Neural cell (in vitro differentiated cells): ENCODE data around the gene CDH16. TPM values are rescaled to one million over a fixed set of nuclear protein-coding genes. Genes with fewer than 3 reads are reported as not detected.

ENCODE experiments used
- H2AFZ ChIP-seq: fragments of 200-600, 300-800 bp; sonication (generic), shearing (Covaris generic); 2 replicates; pipeline ENCODE4 v1.6.0; 2014; ENCODE audit warnings: low read depth, mild to moderate bottlenecking, antibody characterized with exemption, low read length, moderate library complexity
- H3F3A ChIP-seq: fragments of 200-600 bp; shearing (Covaris generic); 2 replicates; pipeline ENCODE4 v1.6.1; 2016; ENCODE audit warnings: mild to moderate bottlenecking, moderate library complexity, mixed read lengths, antibody characterized with exemption, low read length; ENCODE audit not compliant: insufficient read depth, poor library complexity, severe bottlenecking
- H3K27ac ChIP-seq: fragments of 200-600, 300-800 bp; sonication (generic), shearing (Covaris generic); 2 replicates; pipeline ENCODE4 v1.5.1; 2014; ENCODE audit warnings: mild to moderate bottlenecking, low read length, moderate library complexity
- H3K27me3 ChIP-seq: fragments of 300-800, 200-600 bp; sonication (generic), shearing (Covaris generic); 2 replicates; pipeline ENCODE4 v1.6.0; 2014; ENCODE audit warnings: mild to moderate bottlenecking, low read depth, low read length, moderate library complexity; ENCODE audit not compliant: insufficient read depth
- H3K36me3 ChIP-seq: fragments of 300-800, 200-600 bp; sonication (generic), shearing (Covaris generic); 2 replicates; pipeline ENCODE4 v1.5.1; 2014; ENCODE audit warnings: mild to moderate bottlenecking, antibody characterized with exemption, low read length, moderate library complexity; ENCODE audit not compliant: insufficient read depth
- H3K4me2 ChIP-seq: fragments of 300-800, 200-600 bp; sonication (generic), shearing (Covaris generic); 2 replicates; pipeline ENCODE4 v1.6.0; 2014; ENCODE audit warnings: mild to moderate bottlenecking, low read length
- H3K4me3 ChIP-seq: fragments of 300-800, 200-600 bp; sonication (generic), shearing (Covaris generic); 2 replicates; pipeline ENCODE4 v1.5.1; 2014; ENCODE audit warnings: mild to moderate bottlenecking, low read length, moderate library complexity
- H3K79me2 ChIP-seq: fragments of 200-600 bp; shearing (Covaris generic); replicated peaks from 2 replicates; pipeline ENCODE4 v1.6.0; 2014; ENCODE audit warnings: mild to moderate bottlenecking, low read length, moderate library complexity; ENCODE audit not compliant: insufficient read depth
- H3K9ac ChIP-seq: fragments of 300-800, 200-600 bp; sonication (generic), shearing (Covaris generic); 2 replicates; pipeline ENCODE4 v1.6.1; 2016; ENCODE audit warnings: mild to moderate bottlenecking, low read length, mixed read lengths
- H3K9me2 ChIP-seq: fragments of 200-600 bp; shearing (Covaris generic); 2 replicates; pipeline ENCODE4 v1.6.1; 2016; ENCODE audit warnings: mild to moderate bottlenecking, low read length, mixed read lengths; ENCODE audit not compliant: insufficient read depth
- H3K9me3 ChIP-seq: fragments of 200-600, 300-800 bp; sonication (generic), shearing (Covaris generic); 2 replicates; pipeline ENCODE4 v1.6.1; 2016; ENCODE audit warnings: mild to moderate bottlenecking, mixed run types, low read length, moderate library complexity, mixed read lengths
- H4K20me1 ChIP-seq: fragments of 200-600 bp; shearing (Covaris generic); 2 replicates; pipeline ENCODE4 v1.6.1; 2016; ENCODE audit warnings: mild to moderate bottlenecking, mixed run types; ENCODE audit not compliant: insufficient read depth
- EP300 ChIP-seq: fragments of 450-650 bp; conservative IDR thresholded peaks from 2 replicates; pipeline ENCODE4 v1.6.1; 2014; ENCODE audit warnings: antibody characterized with exemption, mild to moderate bottlenecking, moderate library complexity; ENCODE audit not compliant: poor library complexity, severe bottlenecking
- EZH2 ChIP-seq: fragments of 200-600, 300-800 bp; shearing (Covaris generic), sonication (generic); IDR thresholded peaks from 2 replicates; pipeline ENCODE4 v1.6.1; 2014; ENCODE audit warnings: antibody characterized with exemption, low read length, borderline replicate concordance, mild to moderate bottlenecking; ENCODE audit not compliant: insufficient read depth, poor library complexity, severe bottlenecking
- MXI1 ChIP-seq: fragments of 450-650 bp; conservative IDR thresholded peaks from 2 replicates; pipeline ENCODE4 v1.6.1; 2014; ENCODE audit warnings: antibody characterized with exemption, mild to moderate bottlenecking; ENCODE audit not compliant: poor library complexity, severe bottlenecking
- POLR2AphosphoS5 ChIP-seq: IDR thresholded peaks from 2 replicates; pipeline ENCODE4 v1.6.1; 2012
- RAD21 ChIP-seq: fragments of 450-650 bp; conservative IDR thresholded peaks from 2 replicates; pipeline ENCODE4 v1.6.1; 2014; ENCODE audit warnings: antibody characterized with exemption, mild to moderate bottlenecking, moderate library complexity
- SMC3 ChIP-seq: fragments of 450-650 bp; conservative IDR thresholded peaks from 2 replicates; pipeline ENCODE4 v1.6.1; 2014; ENCODE audit warnings: antibody characterized with exemption, mild to moderate bottlenecking, moderate library complexity; ENCODE audit not compliant: poor library complexity
- TAF1 ChIP-seq: IDR thresholded peaks from 2 replicates; pipeline ENCODE4 v1.6.1; 2012; ENCODE audit warnings: low read depth
- polyA plus RNA-seq: library from polyadenylated mRNA; depleted of rRNA; stranded (reverse); fragments of >200 nt; gene quantifications from 2 replicates; pipeline ENCODE4 v1.2.3, GENCODE V29; 2014
- TF ChIP-seq, protein P1 (sequence below): IDR thresholded peaks from 2 replicates; pipeline ENCODE4 v1.6.1; 2012; ENCODE audit warnings: borderline replicate concordance
- TF ChIP-seq, protein P2 (sequence below): fragments of 450-650 bp; IDR thresholded peaks from 2 replicates; pipeline ENCODE4 v1.5.1; 2014; ENCODE audit warnings: antibody characterized with exemption, mild to moderate bottlenecking, moderate library complexity; ENCODE audit not compliant: poor library complexity, severe bottlenecking

The CDH16 gene
- polyA plus RNA-seq, 1 donor from 2014 or later = not detected

DNA sequence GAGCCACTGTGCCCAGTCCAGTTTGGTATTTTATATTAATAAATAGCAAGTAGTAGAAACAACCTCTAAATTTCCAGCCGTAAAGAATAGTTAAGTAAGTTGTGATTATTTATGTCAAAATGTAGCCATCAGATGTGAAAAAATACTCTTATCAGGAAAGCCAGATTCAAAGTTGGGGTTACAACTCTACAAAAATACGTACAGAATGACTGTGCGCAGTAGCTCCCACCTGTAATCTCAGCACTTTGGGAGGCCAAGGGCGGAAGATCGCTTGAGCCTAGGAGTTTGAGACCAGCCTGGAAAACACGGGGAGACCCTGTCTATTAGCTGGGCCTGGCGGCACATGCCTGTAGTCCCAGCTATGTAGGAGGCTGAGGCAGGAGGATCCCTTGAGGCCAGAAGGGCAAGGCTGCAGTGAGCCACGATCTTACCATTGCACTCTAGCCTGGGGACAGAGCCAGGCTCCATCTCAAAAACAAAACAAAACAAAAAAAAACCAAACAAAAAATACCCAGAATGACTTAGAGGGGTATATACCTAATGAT lies 36.6 kb downstream of the CDH16 start:
- Histone ChIP-seq H3K36me3 (no peaks in the 10 kb centered on the region), H3F3A (no peaks in the 10 kb centered on the region), H2AFZ (no peak overlapping the region), H3K4me3 (no peak overlapping the region), H3K4me2 (no peak overlapping the region), H3K27ac (no peak overlapping the region), H3K27me3 (no peaks in the 10 kb centered on the region), H4K20me1 (no peaks in the 10 kb centered on the region), H3K79me2 (no peaks in the 10 kb centered on the region), H3K9me2 (no peaks in the 10 kb centered on the region), H3K9me3 (no peaks in the 10 kb centered on the region), H3K9ac (no peak overlapping the region)
- no peak for TF ChIP-seq RAD21
- TF ChIP-seq TAF1 = no peak
- TF ChIP-seq, protein P1, sequence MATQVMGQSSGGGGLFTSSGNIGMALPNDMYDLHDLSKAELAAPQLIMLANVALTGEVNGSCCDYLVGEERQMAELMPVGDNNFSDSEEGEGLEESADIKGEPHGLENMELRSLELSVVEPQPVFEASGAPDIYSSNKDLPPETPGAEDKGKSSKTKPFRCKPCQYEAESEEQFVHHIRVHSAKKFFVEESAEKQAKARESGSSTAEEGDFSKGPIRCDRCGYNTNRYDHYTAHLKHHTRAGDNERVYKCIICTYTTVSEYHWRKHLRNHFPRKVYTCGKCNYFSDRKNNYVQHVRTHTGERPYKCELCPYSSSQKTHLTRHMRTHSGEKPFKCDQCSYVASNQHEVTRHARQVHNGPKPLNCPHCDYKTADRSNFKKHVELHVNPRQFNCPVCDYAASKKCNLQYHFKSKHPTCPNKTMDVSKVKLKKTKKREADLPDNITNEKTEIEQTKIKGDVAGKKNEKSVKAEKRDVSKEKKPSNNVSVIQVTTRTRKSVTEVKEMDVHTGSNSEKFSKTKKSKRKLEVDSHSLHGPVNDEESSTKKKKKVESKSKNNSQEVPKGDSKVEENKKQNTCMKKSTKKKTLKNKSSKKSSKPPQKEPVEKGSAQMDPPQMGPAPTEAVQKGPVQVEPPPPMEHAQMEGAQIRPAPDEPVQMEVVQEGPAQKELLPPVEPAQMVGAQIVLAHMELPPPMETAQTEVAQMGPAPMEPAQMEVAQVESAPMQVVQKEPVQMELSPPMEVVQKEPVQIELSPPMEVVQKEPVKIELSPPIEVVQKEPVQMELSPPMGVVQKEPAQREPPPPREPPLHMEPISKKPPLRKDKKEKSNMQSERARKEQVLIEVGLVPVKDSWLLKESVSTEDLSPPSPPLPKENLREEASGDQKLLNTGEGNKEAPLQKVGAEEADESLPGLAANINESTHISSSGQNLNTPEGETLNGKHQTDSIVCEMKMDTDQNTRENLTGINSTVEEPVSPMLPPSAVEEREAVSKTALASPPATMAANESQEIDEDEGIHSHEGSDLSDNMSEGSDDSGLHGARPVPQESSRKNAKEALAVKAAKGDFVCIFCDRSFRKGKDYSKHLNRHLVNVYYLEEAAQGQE = no peak

DNA sequence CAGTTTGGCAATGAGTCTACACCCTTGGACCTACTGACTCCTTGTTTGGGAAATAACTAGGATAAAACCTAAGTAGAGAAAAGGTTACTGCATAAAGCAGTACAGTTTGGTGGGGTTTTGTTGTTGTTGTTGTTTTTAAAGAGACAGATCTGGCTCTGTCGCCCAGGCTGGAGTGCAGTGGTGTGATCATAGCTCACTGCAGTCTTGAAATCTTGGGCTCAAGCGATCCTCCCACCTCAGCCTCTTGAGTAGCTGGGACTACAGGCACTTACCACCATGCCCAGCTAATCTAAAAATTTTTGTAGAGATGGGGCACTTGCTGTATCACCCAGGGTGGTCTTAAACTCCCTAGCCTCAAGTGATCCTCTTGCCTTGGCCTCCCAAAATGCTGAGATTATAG lies 37.1 kb downstream of the CDH16 start:
- no peak overlapping the region for H2AFZ ChIP-seq
- H3K4me2 ChIP-seq = no peak overlapping the region
- no peak overlapping the region for H3K27ac ChIP-seq
- H3K9me3 ChIP-seq = no peaks in the 10 kb centered on the region
- H4K20me1 ChIP-seq = no peaks in the 10 kb centered on the region
- H3K4me3 ChIP-seq = peak overlapping the region; percentile 83
- H3K79me2 ChIP-seq = no peaks in the 10 kb centered on the region
- H3K36me3 ChIP-seq = no peaks in the 10 kb centered on the region
- no peak for TF ChIP-seq RAD21
- TF ChIP-seq MXI1 = no peak
- TF ChIP-seq EP300 = no peak
- TF ChIP-seq EZH2 = no peak
- TF ChIP-seq, protein P2, sequence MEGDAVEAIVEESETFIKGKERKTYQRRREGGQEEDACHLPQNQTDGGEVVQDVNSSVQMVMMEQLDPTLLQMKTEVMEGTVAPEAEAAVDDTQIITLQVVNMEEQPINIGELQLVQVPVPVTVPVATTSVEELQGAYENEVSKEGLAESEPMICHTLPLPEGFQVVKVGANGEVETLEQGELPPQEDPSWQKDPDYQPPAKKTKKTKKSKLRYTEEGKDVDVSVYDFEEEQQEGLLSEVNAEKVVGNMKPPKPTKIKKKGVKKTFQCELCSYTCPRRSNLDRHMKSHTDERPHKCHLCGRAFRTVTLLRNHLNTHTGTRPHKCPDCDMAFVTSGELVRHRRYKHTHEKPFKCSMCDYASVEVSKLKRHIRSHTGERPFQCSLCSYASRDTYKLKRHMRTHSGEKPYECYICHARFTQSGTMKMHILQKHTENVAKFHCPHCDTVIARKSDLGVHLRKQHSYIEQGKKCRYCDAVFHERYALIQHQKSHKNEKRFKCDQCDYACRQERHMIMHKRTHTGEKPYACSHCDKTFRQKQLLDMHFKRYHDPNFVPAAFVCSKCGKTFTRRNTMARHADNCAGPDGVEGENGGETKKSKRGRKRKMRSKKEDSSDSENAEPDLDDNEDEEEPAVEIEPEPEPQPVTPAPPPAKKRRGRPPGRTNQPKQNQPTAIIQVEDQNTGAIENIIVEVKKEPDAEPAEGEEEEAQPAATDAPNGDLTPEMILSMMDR = no peak
- no peak for TF ChIP-seq POLR2AphosphoS5
- no peak for TF ChIP-seq TAF1
- H3K9me2 ChIP-seq = no peaks in the 10 kb centered on the region
- H3K27me3 ChIP-seq = no peaks in the 10 kb centered on the region
- no peaks in the 10 kb centered on the region for H3F3A ChIP-seq
- no peak overlapping the region for H3K9ac ChIP-seq

DNA sequence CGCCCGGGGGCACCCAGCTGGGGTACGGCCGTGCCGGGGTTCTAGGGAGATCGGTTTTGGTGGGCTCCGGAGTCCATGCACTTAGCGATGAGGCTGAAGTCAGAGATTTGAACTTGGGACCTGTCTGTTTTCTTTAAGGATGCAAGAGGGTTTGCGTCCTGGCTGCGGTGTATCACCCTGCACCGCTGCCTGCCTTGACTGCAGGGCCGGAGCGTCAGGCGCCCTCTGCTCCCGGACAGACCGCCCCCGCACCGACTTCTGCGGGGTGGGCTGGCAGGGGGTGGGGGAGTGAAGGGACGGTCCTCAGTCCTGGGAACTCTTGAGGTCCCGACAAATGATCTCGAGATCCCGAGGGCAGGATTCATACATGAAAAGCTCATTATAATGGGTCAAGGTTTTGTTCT lies 37.7 kb downstream of the CDH16 start:
- H3K36me3 ChIP-seq = no peaks in the 10 kb centered on the region
- peak overlapping the region; percentile 68 for H3K4me2 ChIP-seq
- H2AFZ ChIP-seq = peak overlapping the region; percentile 23
- no peaks in the 10 kb centered on the region for H3F3A ChIP-seq
- TF ChIP-seq, protein P1 = no peak
- TF ChIP-seq MXI1 = peak; percentile 4
- no peak for TF ChIP-seq TAF1
- no peak for TF ChIP-seq POLR2AphosphoS5
- no peak for TF ChIP-seq RAD21
- no peak for TF ChIP-seq SMC3
- no peak for TF ChIP-seq EZH2
- H4K20me1 ChIP-seq = no peaks in the 10 kb centered on the region
- no peaks in the 10 kb centered on the region for H3K9me2 ChIP-seq
- H3K4me3 ChIP-seq = peak overlapping the region; percentile 83
- H3K9me3 ChIP-seq = no peaks in the 10 kb centered on the region
- peak overlapping the region; percentile 62 for H3K9ac ChIP-seq
- H3K27me3 ChIP-seq = no peaks in the 10 kb centered on the region
- H3K27ac ChIP-seq = no peak overlapping the region
- H3K79me2 ChIP-seq = no peaks in the 10 kb centered on the region
